Motor neuron (in vitro differentiated cells): ENCODE data around the gene LOXL1. TPM values are rescaled to one million over a fixed set of nuclear protein-coding genes. Genes with fewer than 3 reads are reported as not detected.
A peak's percentile ranks its signal among the peaks of the same experiment; 100 is the strongest.
"Not testable (repeated sequence)": the region's sequence is repeated elsewhere in the genome, so short reads cannot be mapped to it uniquely, and the experiment has no call there.

Experiments used
- ATAC-seq, 8 experiments: fragments of 200-7000 bp; cut with Tn5 transposase; replicated peaks in 6 of 8; 2 replicates each; pipeline ENCODE4 v1.8.0; 2021; ENCODE audit warnings: mild to moderate bottlenecking in 8 of 8, moderate library complexity in 8 of 8
- H3K27ac ChIP-seq, 2 donors: fragments of 250-450 bp; sonication (Bioruptor Pico); 2 replicates each; pipeline ENCODE4 v1.9.0; 2021; ENCODE audit warnings: antibody characterized with exemption in 2 of 2, mild to moderate bottlenecking in 2 of 2, moderate library complexity in 1 of 2
- H3K4me1 ChIP-seq, 2 donors: fragments of 250-450 bp; sonication (Bioruptor Pico); replicated peaks in 1 of 2; 2 replicates each; pipeline ENCODE4 v1.6.1; 2021; ENCODE audit warnings: antibody characterized with exemption in 2 of 2, mild to moderate bottlenecking in 2 of 2, moderate library complexity in 1 of 2
- H3K4me3 ChIP-seq, 5 donors: fragments of 250-450 bp; sonication (Bioruptor Pico); 2 replicates each; pipeline ENCODE4 v1.9.0; 2021; ENCODE audit warnings: antibody characterized with exemption in 5 of 5, mild to moderate bottlenecking in 5 of 5, moderate library complexity in 4 of 5
- WGBS, 10 experiments: fragments of 450-650 bp; shearing (Covaris generic); methylation state at CpG; one replicate each; pipeline ENCODE4 v1.0.0; 2022; 5-methylcytosine and 5-hydroxymethylcytosine counted together
- in situ Hi-C, 9 experiments: fragments of 400-800 bp; cut with MboI; loops; one replicate each; pipeline ENCODE4 v1.15.0; 2021; ENCODE audit warnings: low sequenced_read_pairs in 9 of 9, low pct_unique_long_range_greater_than_20kb in 2 of 9; ENCODE audit not compliant: unreplicated experiment in 9 of 9
- total RNA-seq, 8 experiments: library from RNA; unstranded; fragments of 300-600 nt; gene quantifications; 2 replicates each; pipeline versions ENCODE4 v1.2.3 to v1.2.4, GENCODE V29; 2022

The LOXL1 gene
- total RNA-seq, 8 experiments from 2014 or later: 4.9 to 35.4 (median 15.0) TPM

DNA sequence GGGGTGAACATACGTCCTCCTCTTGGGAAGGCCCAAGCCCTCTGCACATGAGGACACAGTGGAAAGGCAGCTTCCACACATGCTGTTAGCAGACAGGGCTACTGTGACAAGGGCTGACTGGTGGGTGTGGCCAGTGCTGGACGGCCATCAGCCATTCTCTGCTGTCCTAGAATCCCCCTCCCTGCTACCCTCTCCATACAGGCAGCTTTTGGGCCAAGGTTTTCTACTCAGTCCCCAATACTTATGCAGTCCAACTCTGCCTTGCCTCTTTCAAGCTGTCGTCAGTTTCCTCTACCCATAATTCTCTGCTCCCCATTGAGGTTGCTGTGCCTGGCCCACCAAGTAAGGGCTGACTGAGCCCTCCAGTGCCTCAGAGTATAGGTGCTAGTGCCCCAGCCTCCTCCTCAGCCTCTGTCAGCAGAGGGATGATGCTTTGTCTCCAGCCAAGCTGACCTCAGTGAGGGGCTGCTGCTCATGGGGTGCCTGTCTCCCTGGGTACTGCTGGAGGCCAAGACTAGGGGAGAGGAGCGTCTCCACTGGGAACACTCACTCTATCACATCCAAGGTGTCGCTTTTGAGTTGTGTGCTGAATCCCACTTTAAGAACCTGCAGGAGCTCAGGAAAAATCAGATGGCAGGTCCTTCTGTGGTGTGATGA, 2.8 kb downstream of the LOXL1 start:
- WGBS, 10 experiments: 14 to 100% (median 61%) methylated on average over 1 to 4 of the region's 5 CpGs; no CpG with 5 or more reads in 2 of the 10 experiments
- in situ Hi-C loops: no loop called here
- H3K4me1 ChIP-seq: peaks cover 25 to 48% of the 10 kb centered on the region in 2 donors
- ATAC-seq: peak in 5 of 8 experiments; percentile 5 to 29 (median 20)
- no peak overlapping the region for H3K27ac ChIP-seq
- H3K4me3 ChIP-seq: no peak overlapping the region

DNA sequence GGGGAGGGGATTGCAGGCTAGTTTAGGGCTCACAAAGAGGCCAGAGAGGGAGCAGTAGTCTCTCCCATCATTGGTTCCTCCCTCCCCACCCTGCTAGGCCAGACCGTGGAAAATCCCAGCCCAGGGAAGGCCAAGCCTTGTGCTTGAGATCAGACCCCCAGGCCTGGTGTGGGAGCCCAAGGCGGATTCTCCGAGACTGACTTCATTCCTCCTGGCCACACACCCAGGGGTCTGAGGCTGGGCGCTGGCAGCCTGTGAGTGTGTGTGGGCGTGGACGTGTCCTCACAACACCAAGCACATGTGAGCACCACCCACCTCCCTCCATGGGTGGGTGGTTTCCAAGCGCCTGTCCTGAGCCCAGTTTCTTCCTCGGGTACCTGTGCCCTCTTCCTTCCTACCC, 4.1 kb downstream of the LOXL1 start:
- ATAC-seq: peak in 2 of 8 experiments; percentile 9 to 34
- in situ Hi-C loops: no loop called here

DNA sequence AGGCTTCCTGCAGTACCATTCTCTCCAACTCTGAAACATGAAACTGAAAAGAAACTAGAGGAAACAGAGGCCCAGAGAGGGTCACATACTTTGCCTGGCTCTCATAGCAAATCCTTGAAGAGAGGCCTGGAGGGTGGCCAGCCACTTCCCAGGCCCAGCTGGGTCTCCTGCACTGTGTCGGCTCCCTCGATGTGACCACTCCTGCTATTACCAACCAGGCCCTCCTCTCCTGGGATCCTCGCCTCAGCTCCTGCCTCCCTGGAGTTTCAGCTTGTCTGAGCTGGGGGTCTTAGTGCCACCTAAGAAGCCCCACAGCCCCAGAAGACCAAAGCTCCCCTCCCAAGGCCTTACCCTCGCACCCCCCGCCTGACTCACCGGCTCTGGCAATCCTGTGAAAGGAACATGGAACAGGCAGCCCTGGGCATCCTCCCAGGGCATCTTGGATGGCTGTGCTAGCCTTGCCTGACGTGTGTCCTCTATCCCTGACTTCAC, 4.6 kb downstream of the LOXL1 start:
- Histone ChIP-seq H3K27ac (no peak overlapping the region), H3K4me3 (no peak overlapping the region), H3K4me1 (peaks cover 26 to 41% of the 10 kb centered on the region in 2 donors)
- ATAC-seq: peak in 1 of 8 experiments; percentile 1
- 5 to 100% (median 100%) methylated on average over 1 to 4 of the region's 7 CpGs; no CpG with 5 or more reads in 7 of the 10 experiments for WGBS, 10 experiments
- in situ Hi-C loops: no loop called here

More for the DNA sequence above, 4.1 kb downstream of the LOXL1 start:
- Histone ChIP-seq H3K27ac (no peak overlapping the region), H3K4me3 (no peak overlapping the region), H3K4me1 (peaks cover 22 to 40% of the 10 kb centered on the region in 2 donors)
- WGBS, 10 experiments: 0 to 35% methylated on average over 1 to 3 of the region's 8 CpGs; no CpG with 5 or more reads in 8 of the 10 experiments

DNA sequence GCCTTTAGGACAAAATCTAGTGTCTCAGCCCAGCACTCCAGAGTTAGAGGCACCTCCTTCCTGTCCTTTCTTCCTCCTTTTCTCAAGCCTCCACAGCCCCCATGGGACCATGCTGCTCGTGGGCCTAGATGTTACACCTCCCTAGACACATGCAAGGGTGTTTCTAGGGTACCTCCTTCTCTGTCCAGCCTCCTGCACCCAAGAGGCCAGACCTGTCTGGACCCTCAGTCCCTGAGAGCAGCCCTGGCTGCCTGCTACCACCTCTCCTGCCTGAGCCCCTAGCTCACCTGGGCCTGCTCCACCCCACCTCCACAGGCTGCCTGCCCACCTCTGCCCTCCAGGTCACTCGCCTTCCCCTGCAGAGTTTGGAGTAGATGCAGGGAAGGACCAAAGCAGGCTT, 5.2 kb downstream of the LOXL1 start:
- 17 to 100% (median 35%) methylated on average over 1 of the region's 2 CpGs; no CpG with 5 or more reads in 4 of the 10 experiments for WGBS, 10 experiments
- in situ Hi-C loops: no loop called here

DNA sequence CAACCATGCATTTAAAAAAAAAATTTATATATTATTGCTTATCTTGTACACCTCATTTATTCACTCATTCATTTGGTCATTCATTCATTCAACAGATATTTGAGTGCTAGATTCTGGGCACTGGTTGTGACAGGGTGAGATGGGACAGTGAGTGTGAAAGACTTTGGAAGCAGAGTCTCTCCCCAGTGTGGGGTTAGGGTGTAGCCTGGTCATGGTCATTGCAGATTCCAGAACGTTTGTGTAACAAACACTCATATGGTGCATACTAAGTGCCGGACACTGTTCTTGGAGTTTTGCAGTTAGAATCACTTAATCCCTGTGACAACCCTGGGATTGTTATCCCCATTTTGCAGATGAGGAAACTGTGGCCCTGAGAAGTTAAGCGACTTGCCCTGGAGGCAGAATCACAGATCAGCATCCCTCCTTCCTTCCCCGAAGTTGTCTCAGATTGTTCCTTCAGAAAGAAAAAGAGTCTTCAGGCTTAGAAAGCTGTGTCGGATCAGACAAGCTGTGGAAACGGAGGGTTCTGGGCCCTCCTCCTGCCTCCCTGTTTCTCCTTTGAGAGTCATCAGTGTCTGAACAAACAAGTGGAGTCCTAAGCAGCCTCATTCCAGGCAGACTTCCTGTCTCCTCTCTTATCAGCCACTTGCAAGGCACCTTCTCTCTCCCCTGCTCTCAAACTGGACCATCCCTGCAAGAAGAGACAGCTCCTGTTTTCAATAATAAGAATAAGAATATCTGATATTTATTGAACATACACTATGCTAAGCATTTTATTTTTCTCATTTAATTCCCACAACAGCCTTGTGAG, 6.3 kb downstream of the LOXL1 start:
- no peak overlapping the region for H3K27ac ChIP-seq
- ATAC-seq: peak in 1 of 8 experiments; percentile 6
- WGBS, 10 experiments: 17 to 80% (median 63%) methylated on average over 1 to 6 of the region's 6 CpGs; no CpG with 5 or more reads in 1 of the 10 experiments
- no peak overlapping the region for H3K4me3 ChIP-seq
- in situ Hi-C loops: no loop called here
- H3K4me1 ChIP-seq: peaks cover 40 to 47% of the 10 kb centered on the region in 2 donors

More for the DNA sequence above, 5.2 kb downstream of the LOXL1 start:
- Histone ChIP-seq H3K4me3 (no peak overlapping the region), H3K27ac (no peak overlapping the region), H3K4me1 (peaks cover 29 to 42% of the 10 kb centered on the region in 2 donors)
- ATAC-seq: no peak

DNA sequence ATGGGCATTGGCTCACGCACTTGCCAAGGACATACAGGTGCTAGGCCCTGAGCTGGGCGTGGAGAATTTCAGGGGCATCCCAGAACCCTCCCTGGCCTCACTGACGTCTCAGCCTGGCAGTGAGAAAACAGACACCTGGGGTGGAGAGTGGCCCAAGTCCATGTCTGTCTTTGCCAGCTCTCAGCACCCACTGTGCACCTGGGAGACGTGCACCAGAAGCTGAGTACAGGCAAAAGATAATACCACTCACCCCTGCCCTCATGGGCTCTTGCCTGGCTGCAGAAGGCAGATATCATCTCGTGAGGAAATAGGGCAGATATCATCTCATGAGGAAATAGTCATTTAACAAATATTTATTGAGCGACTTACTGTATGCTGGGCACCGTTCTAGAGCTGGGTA, 8.0 kb downstream of the LOXL1 start:
- Histone ChIP-seq H3K4me1 (peaks cover 37 to 39% of the 10 kb centered on the region in 2 donors), H3K27ac (no peak overlapping the region), H3K4me3 (no peak overlapping the region)
- no peak for ATAC-seq
- in situ Hi-C loops: no loop called here
- 68 to 90% (median 83%) methylated on average over 2 to 3 of the region's 7 CpGs; no CpG with 5 or more reads in 3 of the 10 experiments for WGBS, 10 experiments

DNA sequence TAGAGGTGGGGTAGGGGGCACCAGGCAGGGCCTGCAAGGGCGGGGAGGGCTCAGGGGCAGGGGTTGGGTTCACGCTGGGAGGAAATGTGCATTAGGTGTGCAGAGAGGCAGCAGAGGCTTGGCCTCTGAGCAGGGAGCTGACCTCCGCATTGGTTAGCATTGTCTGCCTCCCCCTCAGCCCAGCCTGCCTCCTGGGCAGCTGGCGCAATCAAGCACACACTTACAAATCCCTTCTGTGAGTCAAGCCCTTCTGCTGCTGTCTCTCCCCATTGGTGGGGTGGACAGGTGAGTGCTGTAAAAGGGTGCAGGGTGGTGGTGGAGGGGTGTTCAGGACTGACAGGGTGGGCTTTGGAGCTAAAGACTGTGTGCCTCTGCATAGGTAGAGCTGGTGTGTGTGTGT, 9.3 kb downstream of the LOXL1 start:
- in situ Hi-C loops: no loop called here
- H3K27ac ChIP-seq: peak overlapping the region; percentile 26 to 70
- WGBS, 10 experiments: no CpG with 5 or more reads among the region's 4 CpGs
- peak in 7 of 8 experiments; percentile 6 to 60 (median 39) for ATAC-seq
- peaks cover 41 to 45% of the 10 kb centered on the region in 2 donors for H3K4me1 ChIP-seq
- H3K4me3 ChIP-seq: no peak overlapping the region

DNA sequence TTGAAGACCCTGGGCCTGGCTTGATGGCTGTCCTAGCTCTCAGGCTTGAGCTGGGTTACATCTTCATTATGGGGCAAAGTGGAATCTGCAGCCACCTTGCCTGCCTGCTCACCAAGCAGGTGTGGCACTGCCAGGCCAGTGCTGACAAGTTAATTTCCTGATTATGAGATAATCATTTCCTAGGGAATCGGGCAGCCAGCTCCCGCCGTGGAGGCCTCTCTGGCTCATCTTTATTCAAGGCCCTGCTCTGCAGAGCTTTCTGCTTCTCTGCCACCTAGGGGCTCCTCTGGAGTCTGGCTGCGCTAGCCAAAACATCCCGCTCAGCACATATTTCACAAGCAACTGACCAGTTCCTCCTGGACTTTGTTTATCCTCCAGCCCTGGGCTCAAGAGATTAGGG, 9.9 kb downstream of the LOXL1 start:
- Histone ChIP-seq H3K4me3 (no peak overlapping the region), H3K4me1 (peaks cover 48 to 51% of the 10 kb centered on the region in 2 donors), H3K27ac (peak overlapping the region; percentile 36 to 70)
- in situ Hi-C loops: no loop called here
- peak in 6 of 8 experiments; percentile 46 to 78 (median 74) for ATAC-seq
- 29 to 93% (median 70%) methylated on average over 2 to 3 of the region's 5 CpGs; no CpG with 5 or more reads in 5 of the 10 experiments for whole genome bisulfite sequencing, 10 experiments

DNA sequence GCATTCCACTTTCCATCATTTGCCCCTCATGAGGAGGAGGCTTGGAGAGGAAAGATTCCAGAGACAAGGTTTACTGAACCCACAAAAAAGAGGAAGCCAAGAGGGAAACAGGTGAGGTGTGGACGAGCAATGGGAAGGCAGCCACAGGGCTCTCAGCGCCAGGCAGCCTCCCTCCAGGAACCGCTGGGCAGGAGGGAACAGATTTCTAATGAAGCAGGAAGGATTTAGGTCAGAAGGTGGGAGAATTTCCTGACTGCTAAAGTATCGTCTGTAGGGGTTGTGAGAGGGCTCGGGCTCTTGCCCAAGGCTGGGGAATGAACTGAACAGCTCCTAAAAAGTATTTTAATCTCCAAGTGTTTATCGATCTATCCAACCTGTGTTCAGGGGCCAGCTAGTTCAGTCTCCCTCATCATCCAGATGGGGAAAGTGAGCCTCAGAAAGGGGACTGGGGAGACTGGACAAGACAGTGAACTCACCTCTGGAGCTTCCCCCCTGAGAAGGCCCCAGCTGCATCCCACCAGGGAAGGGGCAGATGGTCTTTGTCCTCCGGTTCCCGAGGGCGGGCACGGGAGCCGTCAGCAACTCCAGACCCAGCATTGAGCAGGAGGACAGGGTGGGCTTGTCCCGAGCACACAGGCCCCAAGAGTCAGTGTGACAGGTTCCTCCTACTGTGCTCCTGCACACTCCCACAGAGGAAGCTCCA, 10.5 kb downstream of the LOXL1 start:
- no peak overlapping the region for H3K4me3 ChIP-seq
- H3K4me1 ChIP-seq: peaks cover 50 to 54% of the 10 kb centered on the region in 2 donors
- no peak for ATAC-seq
- peak overlapping the region; percentile 36 to 70 for H3K27ac ChIP-seq
- in situ Hi-C loops: no loop called here
- WGBS, 10 experiments: 48 to 94% (median 71%) methylated on average over 1 to 10 of the region's 12 CpGs; no CpG with 5 or more reads in 2 of the 10 experiments

DNA sequence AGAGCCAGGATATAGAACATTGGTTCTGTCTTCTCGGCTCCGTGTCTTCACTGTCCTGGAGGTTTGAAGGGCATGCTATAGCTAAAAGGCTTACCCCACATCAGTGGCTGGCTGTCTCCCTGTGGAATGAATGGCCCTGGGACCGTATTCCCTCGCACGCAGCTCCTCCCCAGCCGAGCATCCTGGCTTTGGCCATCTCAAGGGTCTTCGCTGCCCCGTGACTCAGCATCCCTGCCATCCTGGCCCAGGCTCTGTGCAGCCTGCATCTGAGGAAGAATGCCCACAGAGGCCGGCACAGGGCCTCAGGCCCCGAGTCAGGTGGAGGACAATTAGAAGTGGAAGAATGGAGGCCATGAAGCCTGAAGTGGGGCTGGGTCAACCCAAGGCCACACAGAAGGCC, 11.0 kb downstream of the LOXL1 start:
- WGBS, 10 experiments: 86 to 100% (median 93%) methylated on average over 2 to 7 of the region's 10 CpGs; no CpG with 5 or more reads in 5 of the 10 experiments
- Histone ChIP-seq H3K27ac (no peak overlapping the region), H3K4me1 (peaks cover 50 to 54% of the 10 kb centered on the region in 2 donors), H3K4me3 (no peak overlapping the region)
- no peak for ATAC-seq
- in situ Hi-C loops: no loop called here

DNA sequence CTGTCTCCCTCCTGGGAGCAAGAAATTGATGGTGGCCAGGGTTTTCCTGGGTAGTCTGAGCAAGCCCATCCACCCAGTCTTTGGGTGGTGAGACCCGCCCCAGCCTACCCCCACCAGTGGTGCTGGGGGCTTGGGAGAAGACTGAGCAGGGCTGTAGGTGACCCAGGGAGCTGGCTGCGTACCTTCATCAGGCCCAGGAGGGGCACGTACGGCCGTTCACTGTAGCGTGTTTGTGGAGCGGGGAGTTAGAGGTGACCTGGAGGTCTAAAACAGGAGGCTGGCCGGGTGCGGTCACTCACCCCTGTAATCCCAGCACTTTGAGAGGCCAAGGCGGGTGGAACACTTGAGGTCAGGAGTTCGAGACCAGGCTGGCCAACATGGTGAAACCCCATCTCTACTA, 11.5 kb downstream of the LOXL1 start:
- in situ Hi-C loops: no loop called here
- peaks cover 50 to 54% of the 10 kb centered on the region in 2 donors for H3K4me1 ChIP-seq
- ATAC-seq: no peak

DNA sequence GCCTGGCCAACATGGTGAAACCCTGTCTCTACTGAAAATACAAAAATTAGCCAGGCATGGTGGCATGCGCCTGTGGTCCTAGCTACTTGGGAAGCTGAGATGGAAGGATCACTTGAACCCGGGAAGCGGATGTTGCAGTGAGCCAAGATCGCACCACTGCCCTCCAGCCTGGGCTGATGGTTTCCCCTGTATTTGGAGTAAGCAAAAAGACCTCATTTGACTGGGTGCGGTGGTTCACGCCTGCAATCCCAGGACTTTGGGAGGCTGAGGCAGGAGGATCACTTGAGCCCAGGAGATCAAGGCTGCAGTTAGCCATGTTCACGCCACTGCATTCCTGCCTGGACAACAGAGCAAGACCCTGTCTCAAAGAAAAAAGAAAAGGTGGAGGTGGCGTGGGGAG, 12.3 kb downstream of the LOXL1 start:
- WGBS, 10 experiments: 80 to 100% (median 97%) methylated on average over 1 to 5 of the region's 8 CpGs; no CpG with 5 or more reads in 3 of the 10 experiments
- H3K4me3 ChIP-seq, H3K27ac ChIP-seq, ATAC-seq, in situ Hi-C loops: not testable (repeated sequence)
- peaks cover 50 to 54% of the 10 kb centered on the region in 2 donors for H3K4me1 ChIP-seq

More for the DNA sequence above, 11.5 kb downstream of the LOXL1 start:
- 80 to 100% (median 98%) methylated on average over 1 to 8 of the region's 11 CpGs; no CpG with 5 or more reads in 6 of the 10 experiments for WGBS, 10 experiments
- H3K4me3 ChIP-seq: no peak overlapping the region
- H3K27ac ChIP-seq: no peak overlapping the region
